Measurements from ENCODE around the gene GRID1. TPM values are rescaled to one million over a fixed set of nuclear protein-coding genes. Genes with fewer than 3 reads are reported as not detected.

GRID1 gene
- total RNA-seq, 1 experiment from 2014 or later: 5.6 TPM

- no peak for TF ChIP-seq RAD21 (IDR thresholded peaks at IDR 0.05; ENCODE audit: low read depth)
- no peak for TF ChIP-seq REST (IDR thresholded peaks at IDR 0.05; ENCODE audit: low read depth)
These were observed 405.0 kb downstream of the GRID1 start (continued) for GRCh38 chr10:85961479-85962067.

GRCh38 chr10:85961073-85961472 lies 405.5 kb downstream of the GRID1 start:
- Histone ChIP-seq H2AFZ (ENCODE audit: low read depth, low read length, poor library complexity, severe bottlenecking) (no peak overlapping the region), H3K27ac (ENCODE audit: low read depth, low read length) (no peak overlapping the region), H3K27me3 (ENCODE audit: insufficient read depth, low read length) (0 out of 2 replicates have a peak, but pooled peaks cover 14% of the 10 kb centered on the region), H3K79me2 (ENCODE audit: insufficient read depth, low read length) (no peaks in the 10 kb centered on the region), H4K20me1 (ENCODE audit: insufficient read depth) (no peaks in the 10 kb centered on the region), H3K4me3 (replicated peaks in 1 of 2; ENCODE audit: low read depth in 1 of 2, low read length in 2 of 2) (no peak overlapping the region), H3K9me3 (ENCODE audit: control insufficient read depth in 1 of 2, insufficient read depth in 1 of 2, low read depth in 1 of 2, low read length in 2 of 2) (no peaks in the 10 kb centered on the region), H3K36me3 (ENCODE audit: control insufficient read depth in 1 of 2, insufficient read depth in 2 of 2, low read length in 2 of 2) (no peaks in the 10 kb centered on the region), H3K9ac (ENCODE audit: low read length) (no peak overlapping the region), H3K9me2 (ENCODE audit: insufficient read depth) (no peaks in the 10 kb centered on the region), H3K4me2 (ENCODE audit: low read length) (no peak overlapping the region), H3K4me1 (ENCODE audit: control insufficient read depth in 1 of 2, insufficient read depth in 2 of 2, low read length in 2 of 2) (no peaks in the 10 kb centered on the region)
- intact Hi-C loops (cut with micrococcal nuclease): no loop called here
- ChIA-PET CTCF (no interaction called here), RAD21 (ENCODE audit: low non-redundant PET in 1 of 2, low total read pairs in 2 of 2, uncharacterized antibody in 2 of 2, unreplicated experiment in 2 of 2) (no interaction called here), POLR2A (no interaction called here)
- ATAC-seq: no peak
- no TSS peak for BruUV-seq (replicated peaks)
- DNase-seq (ENCODE audit: low read depth, low spot score): no peak
- no peak for TF ChIP-seq JUND (IDR thresholded peaks at IDR 0.05)
- TF ChIP-seq SIN3A (IDR thresholded peaks at IDR 0.05; ENCODE audit: low read depth): no peak
- no peak for TF ChIP-seq REST (IDR thresholded peaks at IDR 0.05; ENCODE audit: low read depth)
- TF ChIP-seq ZFX (IDR thresholded peaks at IDR 0.05): no peak
- no peak for TF ChIP-seq TCF7L2 (IDR thresholded peaks at IDR 0.05; ENCODE audit: borderline replicate concordance, extremely low read depth, insufficient read depth, insufficient read length)
- no peak for TF ChIP-seq MAX (IDR thresholded peaks at IDR 0.05)
- no peak for TF ChIP-seq EZH2 (IDR thresholded peaks at IDR 0.05)
- TF ChIP-seq SP1 (IDR thresholded peaks at IDR 0.05; ENCODE audit: low read depth): no peak
- TF ChIP-seq ATF3 (IDR thresholded peaks at IDR 0.05): no peak
- no peak for TF ChIP-seq ELF1 (IDR thresholded peaks at IDR 0.05; ENCODE audit: borderline replicate concordance, low read depth)
- TF ChIP-seq ZBTB33 (IDR thresholded peaks at IDR 0.05; ENCODE audit: extremely low read depth, insufficient replicate concordance, low read length): no peak
- TF ChIP-seq EZH2phosphoT487 (IDR thresholded peaks at IDR 0.05; ENCODE audit: borderline replicate concordance): no peak

Data from HCT116 (cell line).